ENCODE data around the gene TNFRSF1B.

The TNFRSF1B gene

GRCh38 chr1:12148160-12148957 is 18.4 kb upstream of the TNFRSF1B start:
- H3K9me3 ChIP-seq (ENCODE audit: control insufficient read depth, insufficient read depth, low read depth, low read length): no peaks in the 10 kb centered on the region
- no peak overlapping the region for H3K27ac ChIP-seq (ENCODE audit: extremely low read depth, low read depth, low read length)
- H3K4me3 ChIP-seq (ENCODE audit: low read depth, low read length): no peak overlapping the region
- ChIA-PET POLR2A (interaction anchor here (0.7 to 1.7 kb wide), 2 partner anchors 13 to 15 kb away, joined by 3 to 4 read pairs; no protein-coding TSS in a partner anchor), CTCF (interaction anchor here (0.7 to 4.5 kb wide), 2 partner anchors 23 to 148 kb away, joined by 3 to 29 read pairs; no protein-coding TSS in a partner anchor)
- no peaks in the 10 kb centered on the region for H3K36me3 ChIP-seq (ENCODE audit: control insufficient read depth in 2 of 2, insufficient read depth in 1 of 2, low read length in 2 of 2)
- H3K4me1 ChIP-seq (ENCODE audit: control insufficient read depth, insufficient read depth, low read length): peaks cover 6% of the 10 kb centered on the region; the same call in 1 of the 2 replicates
- TF ChIP-seq YY1 (tag by site-specific recombination; IDR thresholded peaks at IDR 0.05) (no peak), ZNF404 (tag by site-specific recombination; IDR thresholded peaks at IDR 0.05) (no peak), ZNF48 (tag by site-specific recombination; IDR thresholded peaks at IDR 0.05) (no peak), ZNF785 (tag by site-specific recombination; IDR thresholded peaks at IDR 0.05) (no peak)
- TF ChIP-seq, protein P1, sequence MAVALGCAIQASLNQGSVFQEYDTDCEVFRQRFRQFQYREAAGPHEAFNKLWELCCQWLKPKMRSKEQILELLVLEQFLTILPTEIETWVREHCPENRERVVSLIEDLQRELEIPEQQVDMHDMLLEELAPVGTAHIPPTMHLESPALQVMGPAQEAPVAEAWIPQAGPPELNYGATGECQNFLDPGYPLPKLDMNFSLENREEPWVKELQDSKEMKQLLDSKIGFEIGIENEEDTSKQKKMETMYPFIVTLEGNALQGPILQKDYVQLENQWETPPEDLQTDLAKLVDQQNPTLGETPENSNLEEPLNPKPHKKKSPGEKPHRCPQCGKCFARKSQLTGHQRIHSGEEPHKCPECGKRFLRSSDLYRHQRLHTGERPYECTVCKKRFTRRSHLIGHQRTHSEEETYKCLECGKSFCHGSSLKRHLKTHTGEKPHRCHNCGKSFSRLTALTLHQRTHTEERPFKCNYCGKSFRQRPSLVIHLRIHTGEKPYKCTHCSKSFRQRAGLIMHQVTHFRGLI (tag by site-specific recombination; IDR thresholded peaks at IDR 0.05): no peak

DNA sequence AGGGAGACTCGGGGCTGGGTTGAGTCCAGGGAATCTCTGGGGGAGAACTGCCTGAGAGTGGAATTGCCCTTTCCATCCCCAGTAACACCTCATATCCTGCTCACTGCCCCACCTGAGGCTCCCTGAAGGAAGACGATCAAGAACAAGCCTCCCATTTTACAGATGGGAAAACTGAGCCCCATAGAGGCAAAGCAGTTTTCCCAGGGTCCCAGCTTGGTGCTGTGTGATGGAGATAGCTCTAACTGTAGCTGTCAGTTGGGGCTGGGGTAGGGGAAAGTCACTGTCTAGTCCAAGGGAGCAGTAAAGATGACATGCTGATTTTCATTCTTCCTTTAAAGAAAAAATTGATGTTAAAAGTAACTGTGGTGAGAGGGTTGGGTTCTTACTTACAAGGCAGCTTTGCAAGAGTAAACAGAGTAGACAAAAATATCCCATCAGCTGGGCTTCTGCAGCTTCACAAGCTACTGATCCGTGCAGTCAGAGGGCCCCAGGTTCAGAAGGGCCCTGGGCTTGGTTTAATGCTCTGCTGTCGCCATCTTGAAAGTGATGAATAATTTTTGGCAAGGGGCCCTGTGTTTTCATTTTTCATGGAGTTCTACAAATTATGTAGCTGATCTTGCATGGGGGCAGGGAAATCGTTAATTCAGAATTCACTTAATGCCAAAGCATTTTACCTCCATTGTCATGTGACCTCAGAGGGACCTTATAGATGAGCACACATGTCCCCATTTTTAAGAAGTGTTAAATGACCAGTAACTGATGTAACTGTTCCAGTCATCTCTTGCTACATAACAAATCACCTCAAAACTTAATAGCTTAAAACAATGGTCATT is 17.6 kb upstream of the TNFRSF1B start:
- no peaks in the 10 kb centered on the region for H3K36me3 ChIP-seq (ENCODE audit: control insufficient read depth in 2 of 2, insufficient read depth in 1 of 2, low read length in 2 of 2)
- no peaks in the 10 kb centered on the region for H3K9me3 ChIP-seq (ENCODE audit: control insufficient read depth, insufficient read depth, low read depth, low read length)
- H3K4me3 ChIP-seq (ENCODE audit: low read depth, low read length): no peak overlapping the region
- POLR2A ChIA-PET: interaction anchor here (0.5 to 1.7 kb wide), 2 partner anchors 13 to 41 kb away, joined by 4 to 10 read pairs; no protein-coding TSS in a partner anchor
- CTCF ChIA-PET: interaction anchor here (0.7 to 4.5 kb wide), 4 partner anchors 13 to 147 kb away, joined by 3 to 29 read pairs (median 3); no protein-coding TSS in a partner anchor
- TF ChIP-seq ZNF48 (tag by site-specific recombination; IDR thresholded peaks at IDR 0.05) (no peak), ZNF558 (tag by site-specific recombination; IDR thresholded peaks at IDR 0.05) (no peak), ZNF350 (tag by site-specific recombination; IDR thresholded peaks at IDR 0.05) (no peak), MZF1 (tag by site-specific recombination; IDR thresholded peaks at IDR 0.05; ENCODE audit: borderline replicate concordance) (no peak), ZNF416 (tag by site-specific recombination; IDR thresholded peaks at IDR 0.05) (no peak), ZNF677 (tag by site-specific recombination; IDR thresholded peaks at IDR 0.05) (no peak), KLF16 (tag by site-specific recombination; IDR thresholded peaks at IDR 0.05) (no peak), BCL11B (tag by site-specific recombination; IDR thresholded peaks at IDR 0.05; ENCODE audit: low read depth) (no peak)
- no peak overlapping the region for H3K27ac ChIP-seq (ENCODE audit: extremely low read depth, low read depth, low read length)
- H3K4me1 ChIP-seq (ENCODE audit: control insufficient read depth, insufficient read depth, low read length): no peaks in the 10 kb centered on the region

DNA sequence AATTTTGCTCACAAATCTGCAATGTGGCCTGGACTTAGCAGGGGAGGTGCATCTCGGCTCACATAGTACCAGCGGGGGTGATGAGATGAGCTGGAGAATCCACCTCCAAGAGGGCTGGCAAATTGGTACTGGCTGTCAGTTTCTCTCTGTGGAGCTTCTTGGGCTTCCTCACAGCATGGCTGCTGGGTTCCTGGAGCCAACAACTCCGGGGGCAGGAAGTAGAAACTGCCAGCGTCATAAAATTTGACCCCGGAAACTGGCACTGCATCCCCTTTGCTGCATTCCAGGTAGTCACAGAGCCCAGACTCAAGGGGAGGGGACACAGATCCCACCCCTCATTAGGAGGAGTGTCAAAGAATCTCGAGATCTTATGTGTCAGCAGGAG is 17.0 kb upstream of the TNFRSF1B start:
- Histone ChIP-seq H3K36me3 (ENCODE audit: control insufficient read depth in 2 of 2, insufficient read depth in 1 of 2, low read length in 2 of 2) (no peaks in the 10 kb centered on the region), H3K27ac (ENCODE audit: extremely low read depth, low read depth, low read length) (no peak overlapping the region), H3K4me3 (ENCODE audit: low read depth, low read length) (no peak overlapping the region), H3K9me3 (ENCODE audit: control insufficient read depth, insufficient read depth, low read depth, low read length) (no peaks in the 10 kb centered on the region), H3K4me1 (ENCODE audit: control insufficient read depth, insufficient read depth, low read length) (no peaks in the 10 kb centered on the region)
- CTCF ChIA-PET: interaction anchor here (0.6 to 4.5 kb wide), 4 partner anchors 12 to 129 kb away, joined by 3 to 29 read pairs (median 3); no protein-coding TSS in a partner anchor
- TF ChIP-seq ZNF248 (tag by site-specific recombination; IDR thresholded peaks at IDR 0.05) (no peak), SETDB1 (IDR thresholded peaks at IDR 0.05; ENCODE audit: insufficient read length, low read length) (peak; percentile 46), KLF16 (tag by site-specific recombination; IDR thresholded peaks at IDR 0.05) (no peak), ZNF114 (tag by site-specific recombination; IDR thresholded peaks at IDR 0.05) (no peak), ZEB2 (tag by site-specific recombination; IDR thresholded peaks at IDR 0.05) (no peak), ZNF354C (tag by site-specific recombination; IDR thresholded peaks at IDR 0.05; ENCODE audit: borderline replicate concordance, low read depth) (no peak), ZNF747 (tag by site-specific recombination; IDR thresholded peaks at IDR 0.05) (no peak), ZSCAN16 (tag by site-specific recombination; IDR thresholded peaks at IDR 0.05) (no peak)
- TF ChIP-seq, protein P2, sequence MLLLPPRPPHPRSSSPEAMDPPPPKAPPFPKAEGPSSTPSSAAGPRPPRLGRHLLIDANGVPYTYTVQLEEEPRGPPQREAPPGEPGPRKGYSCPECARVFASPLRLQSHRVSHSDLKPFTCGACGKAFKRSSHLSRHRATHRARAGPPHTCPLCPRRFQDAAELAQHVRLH (tag by site-specific recombination; IDR thresholded peaks at IDR 0.05): no peak
- POLR2A ChIA-PET: interaction anchor here (0.5 kb wide), 1 partner anchor 40 kb away, joined by 10 read pairs; no protein-coding TSS in a partner anchor

All from HEK293 (cell line).